Measurements from ENCODE around the gene ARPC1B. TPM values are rescaled to one million over a fixed set of nuclear protein-coding genes. Genes with fewer than 3 reads are reported as not detected.

Gene ARPC1B
- total RNA-seq, 1 experiment from 2014 or later, result 381 TPM

- no peaks in the 10 kb centered on the region for H3K9me3 ChIP-seq (ENCODE audit: low read length)
- BruUV-seq (replicated peaks), result no TSS peak
- DNase-seq (no peak), ATAC-seq (no peak)
- H3K36me3 ChIP-seq (ENCODE audit: low read depth, low read length), result peaks cover 16% of the 10 kb centered on the region
- no peaks in the 10 kb centered on the region for H3K9me2 ChIP-seq (replicated peaks; ENCODE audit: low read length)
- TF ChIP-seq EZH2 (IDR thresholded peaks at IDR 0.05; ENCODE audit: low read length, unreplicated experiment), result no peak
- TF ChIP-seq CTCF (conservative IDR thresholded peaks at IDR 0.05; ENCODE audit: low read depth, low read length), result no peak
- no peak for TF ChIP-seq EZH2phosphoT487 (IDR thresholded peaks at IDR 0.05; ENCODE audit: borderline replicate concordance, low read length)
- H3K9ac ChIP-seq (ENCODE audit: low read length), result no peak overlapping the region
- no peaks in the 10 kb centered on the region for H4K20me1 ChIP-seq (ENCODE audit: low read length)
- H2AFZ ChIP-seq (ENCODE audit: low read length), result no peak overlapping the region
- no peak overlapping the region for H3K4me3 ChIP-seq (ENCODE audit: low read length)
- H3K27me3 ChIP-seq (ENCODE audit: low read length), result no peaks in the 10 kb centered on the region
- no peaks in the 10 kb centered on the region for H3K4me1 ChIP-seq (ENCODE audit: insufficient read depth, low read length)
- H3K79me2 ChIP-seq (ENCODE audit: low read length), result no peaks in the 10 kb centered on the region
- CTCF ChIA-PET, result interaction anchor here (0.6 kb wide), 1 partner anchor 630 kb away, joined by 10 read pairs; no protein-coding TSS in a partner anchor
- intact Hi-C loops (cut with micrococcal nuclease), result no loop called here
- H3K4me2 ChIP-seq (ENCODE audit: low read length), result no peak overlapping the region
- H3K27ac ChIP-seq (ENCODE audit: low read length), result no peak overlapping the region
- POLR2A ChIA-PET (ENCODE audit: unreplicated experiment), result no interaction called here
- H3F3A ChIP-seq (ENCODE audit: low read length, unreplicated experiment), result no peaks in the 10 kb centered on the region
Measured at GRCh38 chr7:99369767-99370391, 4.7 kb upstream of the ARPC1B start.

- no peaks in the 10 kb centered on the region for H3K4me1 ChIP-seq (ENCODE audit: insufficient read depth, low read length)
- DNase-seq, result no peak
Measured at GRCh38 chr7:99371376-99371920, 3.1 kb upstream of the ARPC1B start.

More at GRCh38 chr7:99371376-99371920, 3.1 kb upstream of the ARPC1B start:
- no peaks in the 10 kb centered on the region for H3K9me2 ChIP-seq (replicated peaks; ENCODE audit: low read length)
- H3K9me3 ChIP-seq (ENCODE audit: low read length), result no peaks in the 10 kb centered on the region
- no peak overlapping the region for H3K9ac ChIP-seq (ENCODE audit: low read length)
- ChIA-PET POLR2A (ENCODE audit: unreplicated experiment) (no interaction called here), CTCF (no interaction called here)
- no TSS peak for BruUV-seq (replicated peaks)
- no peak for TF ChIP-seq EZH2phosphoT487 (IDR thresholded peaks at IDR 0.05; ENCODE audit: borderline replicate concordance, low read length)
- no peak for TF ChIP-seq CTCF (conservative IDR thresholded peaks at IDR 0.05; ENCODE audit: low read depth, low read length)
- TF ChIP-seq EZH2 (IDR thresholded peaks at IDR 0.05; ENCODE audit: low read length, unreplicated experiment), result no peak
- peaks cover 11% of the 10 kb centered on the region for H3K79me2 ChIP-seq (ENCODE audit: low read length)
- intact Hi-C loops (cut with micrococcal nuclease), result no loop called here
- H2AFZ ChIP-seq (ENCODE audit: low read length), result no peak overlapping the region
- H3K4me3 ChIP-seq (ENCODE audit: low read length), result no peak overlapping the region
- no peaks in the 10 kb centered on the region for H3F3A ChIP-seq (ENCODE audit: low read length, unreplicated experiment)
- H3K4me2 ChIP-seq (ENCODE audit: low read length), result no peak overlapping the region
- ATAC-seq, result no peak
- H3K27ac ChIP-seq (ENCODE audit: low read length), result no peak overlapping the region
- H3K27me3 ChIP-seq (ENCODE audit: low read length), result no peaks in the 10 kb centered on the region
- H4K20me1 ChIP-seq (ENCODE audit: low read length), result no peaks in the 10 kb centered on the region
- H3K36me3 ChIP-seq (ENCODE audit: low read depth, low read length), result peaks cover 8% of the 10 kb centered on the region
